Kidney (tissue), 14 donors: ENCODE data around the gene CCDC50. TPM values are rescaled to one million over a fixed set of nuclear protein-coding genes. Genes with fewer than 3 reads are reported as not detected.

ENCODE experiments used
- DNase-seq, 5 donors: peaks; one replicate each; pipeline ENCODE4 v3.0.0-alpha.2; 2013 to 2020
- FAIRE-seq: peaks from 2 replicates; lab custom pipeline; 2012; peaks lifted over from hg19 to GRCh38; lab: Jason Lieb, UNC
- H3K27ac ChIP-seq, 2 donors: one replicate each; pipeline ENCODE4 v1.7.0; 2013; ENCODE audit warnings: low read depth in 2 of 2, low read length in 2 of 2, inconsistent platforms in 1 of 2
- H3K27me3 ChIP-seq: one replicate; pipeline ENCODE4 v1.7.1; 2013; ENCODE audit warnings: low read length, inconsistent platforms; ENCODE audit not compliant: control insufficient read depth, insufficient read depth
- H3K36me3 ChIP-seq, 3 donors: one replicate each; pipeline versions ENCODE4 v1.7.0 to v1.7.1; 2013; ENCODE audit warnings: low read length in 3 of 3, control low read depth in 1 of 3, inconsistent platforms in 1 of 3; ENCODE audit not compliant: insufficient read depth in 3 of 3, control insufficient read depth in 2 of 3
- H3K4me1 ChIP-seq, 3 donors: one replicate each; pipeline versions ENCODE4 v1.7.0 to v1.7.1; 2013; ENCODE audit warnings: low read length in 3 of 3, inconsistent platforms in 1 of 3, low read depth in 1 of 3; ENCODE audit not compliant: control insufficient read depth in 2 of 3, insufficient read depth in 2 of 3
- H3K4me3 ChIP-seq, 3 donors: one replicate each; pipeline versions ENCODE4 v1.7.0 to v1.8.1; 2013; ENCODE audit warnings: low read length in 3 of 3, control low read depth in 1 of 3, inconsistent platforms in 1 of 3
- H3K9ac ChIP-seq, 3 donors: one replicate each; pipeline versions ENCODE4 v1.7.0 to v1.7.1; 2013; ENCODE audit warnings: low read length in 3 of 3, control low read depth in 1 of 3, inconsistent platforms in 1 of 3
- H3K9me3 ChIP-seq, 3 donors: one replicate each; pipeline versions ENCODE4 v1.7.0 to v1.7.1; 2013; ENCODE audit warnings: low read length in 3 of 3, control low read depth in 1 of 3, inconsistent platforms in 1 of 3; ENCODE audit not compliant: control insufficient read depth in 2 of 3, insufficient read depth in 1 of 3
- intact Hi-C: fragments of 100-400 bp; cut with DNase I; formaldehyde crosslinking; loops from one replicate; pipeline ENCODE4 v1.11.1; 2022
- polyA plus RNA-seq: library from polyadenylated mRNA; stranded (reverse); fragments of 350-450 nt; fragmentation: Illumina TruSeq; extraction: RNeasy Lipid Tissue Mini Kit (QIAGEN cat#74804); gene quantifications from one replicate; pipeline ENCODE4 v1.2.3, GENCODE V29; 2014; ENCODE audit warnings: low read depth, low replicate concordance; ENCODE audit not compliant: insufficient read depth
- total RNA-seq: library from RNA; stranded (reverse); fragmentation: NEBNext Ultra II Directional; extraction: Animal tissue kit (Norgen Biotek cat#: 25700); gene quantifications from one replicate; pipeline ENCODE4 v1.2.1, GENCODE V29; 2021
- TF ChIP-seq, protein P1 (sequence below): IDR thresholded peaks from 3 replicates; pipeline ENCODE4 v1.5.1; 2012; ENCODE audit warnings: mild to moderate bottlenecking, moderate library complexity, borderline replicate concordance; ENCODE audit not compliant: insufficient read depth; ENCODE audit errors: extremely low read depth
- donor health status: control.
- donor health status: control.
- donor health status: control.
- donor health status: control.
- donor health status: control.
- donor health status: DM: yes; HTN: yes; CAD: no.
- donor health status: Normal renal cell carcinoma (clear cell type).

CCDC50 gene
- total and polyA plus RNA-seq, 2 donors from 2014 or later: 34.7 to 105 TPM

DNA sequence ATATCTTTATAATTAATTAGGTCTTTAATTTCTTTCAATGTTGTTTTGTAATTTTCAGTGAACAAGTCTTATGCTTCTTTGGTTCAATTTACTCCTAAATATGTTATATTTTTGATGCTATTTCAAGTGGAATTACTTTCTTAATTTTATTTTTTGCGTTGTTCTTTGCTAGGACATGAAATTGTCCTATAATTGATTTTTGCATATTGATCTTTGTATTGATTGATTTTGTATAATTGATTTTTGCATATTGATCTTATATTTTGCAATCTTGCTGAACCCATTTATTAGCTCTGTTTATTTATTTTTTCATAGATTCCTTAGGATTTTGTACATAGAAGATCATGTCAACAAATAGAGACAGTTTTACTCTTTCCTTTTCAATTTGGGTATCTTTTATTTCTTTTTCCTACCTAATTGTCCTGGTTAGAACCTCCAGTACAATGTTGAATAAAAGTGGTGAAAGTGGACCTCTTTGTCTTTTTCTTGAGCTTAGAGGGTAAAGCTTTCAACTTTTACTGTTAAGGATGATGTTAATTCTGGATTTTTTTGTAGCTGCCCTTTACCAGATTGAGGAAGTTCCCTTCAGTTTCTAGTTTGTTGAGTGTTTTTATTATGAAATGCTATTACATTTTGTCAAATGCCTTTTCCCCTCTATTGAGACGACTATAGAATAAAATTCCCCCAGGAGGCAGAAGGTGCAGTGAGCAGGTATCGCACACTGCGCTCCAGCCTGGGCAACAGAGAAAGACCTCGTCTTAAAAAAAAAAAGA is 36.8 kb upstream of the CCDC50 start:
- TF ChIP-seq, protein P1, sequence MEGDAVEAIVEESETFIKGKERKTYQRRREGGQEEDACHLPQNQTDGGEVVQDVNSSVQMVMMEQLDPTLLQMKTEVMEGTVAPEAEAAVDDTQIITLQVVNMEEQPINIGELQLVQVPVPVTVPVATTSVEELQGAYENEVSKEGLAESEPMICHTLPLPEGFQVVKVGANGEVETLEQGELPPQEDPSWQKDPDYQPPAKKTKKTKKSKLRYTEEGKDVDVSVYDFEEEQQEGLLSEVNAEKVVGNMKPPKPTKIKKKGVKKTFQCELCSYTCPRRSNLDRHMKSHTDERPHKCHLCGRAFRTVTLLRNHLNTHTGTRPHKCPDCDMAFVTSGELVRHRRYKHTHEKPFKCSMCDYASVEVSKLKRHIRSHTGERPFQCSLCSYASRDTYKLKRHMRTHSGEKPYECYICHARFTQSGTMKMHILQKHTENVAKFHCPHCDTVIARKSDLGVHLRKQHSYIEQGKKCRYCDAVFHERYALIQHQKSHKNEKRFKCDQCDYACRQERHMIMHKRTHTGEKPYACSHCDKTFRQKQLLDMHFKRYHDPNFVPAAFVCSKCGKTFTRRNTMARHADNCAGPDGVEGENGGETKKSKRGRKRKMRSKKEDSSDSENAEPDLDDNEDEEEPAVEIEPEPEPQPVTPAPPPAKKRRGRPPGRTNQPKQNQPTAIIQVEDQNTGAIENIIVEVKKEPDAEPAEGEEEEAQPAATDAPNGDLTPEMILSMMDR: no peak
- Histone ChIP-seq H3K9ac (no peak overlapping the region), H3K9me3 (no peaks in the 10 kb centered on the region), H3K4me1 (no peaks in the 10 kb centered on the region), H3K36me3 (no peaks in the 10 kb centered on the region), H3K4me3 (no peak overlapping the region), H3K27me3 (no peaks in the 10 kb centered on the region), H3K27ac (no peak overlapping the region)
- FAIRE-seq: peak; percentile 45
- intact Hi-C loops: no loop called here
- DNase-seq: no peak

DNA sequence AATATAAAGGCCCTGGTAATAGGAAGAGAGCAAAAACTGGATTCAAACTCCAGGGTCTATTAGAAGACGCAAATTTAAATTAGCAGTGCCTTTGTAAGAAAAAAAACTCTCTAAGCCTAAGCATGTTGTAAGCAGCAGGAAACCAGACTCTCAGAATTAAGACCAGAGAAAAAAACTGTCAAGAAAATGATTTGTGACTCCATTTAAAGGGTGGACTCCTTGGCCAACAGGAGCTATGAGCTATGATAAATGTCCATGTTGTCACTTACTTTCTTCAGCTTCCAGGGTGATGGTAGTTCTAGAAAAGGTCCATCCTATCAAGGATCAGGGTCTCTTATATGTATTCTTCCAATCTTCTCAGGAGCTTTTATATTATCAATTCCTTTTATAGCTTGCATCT is 34.9 kb upstream of the CCDC50 start:
- H3K9ac ChIP-seq: no peak overlapping the region
- no peak overlapping the region for H3K27ac ChIP-seq
- DNase-seq (no peak), FAIRE-seq (no peak)
- intact Hi-C loops: no loop called here
- TF ChIP-seq, protein P1: no peak
- H3K27me3 ChIP-seq: no peaks in the 10 kb centered on the region
- H3K9me3 ChIP-seq: no peaks in the 10 kb centered on the region
- H3K36me3 ChIP-seq: no peaks in the 10 kb centered on the region
- H3K4me1 ChIP-seq: no peaks in the 10 kb centered on the region
- H3K4me3 ChIP-seq: no peak overlapping the region

DNA sequence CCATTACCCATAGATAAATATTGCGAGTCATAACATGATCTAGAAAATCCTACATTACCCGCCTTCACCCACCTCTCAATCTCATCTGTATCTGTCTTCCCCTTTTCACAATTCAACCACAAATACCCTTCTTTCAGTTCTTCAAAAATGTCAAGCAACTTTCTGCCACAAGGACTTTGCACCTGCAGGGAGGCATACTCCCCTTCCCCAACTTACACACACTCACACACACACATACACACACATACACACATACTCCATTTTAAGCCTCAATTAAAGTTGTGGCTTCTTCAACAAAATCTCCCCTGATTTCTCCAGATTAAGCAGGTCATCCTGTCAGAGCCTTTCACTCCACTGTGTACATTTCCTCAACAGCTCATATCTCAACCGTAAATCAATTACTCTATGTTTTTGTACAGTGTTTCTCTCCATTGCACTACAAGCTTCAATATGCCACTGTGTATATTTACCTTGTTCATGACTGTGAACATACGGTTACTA is 33.1 kb upstream of the CCDC50 start:
- intact Hi-C loops: no loop called here
- TF ChIP-seq, protein P1: no peak
- Histone ChIP-seq H3K27ac (no peak overlapping the region), H3K9me3 (no peaks in the 10 kb centered on the region), H3K27me3 (no peaks in the 10 kb centered on the region), H3K4me3 (no peak overlapping the region), H3K36me3 (no peaks in the 10 kb centered on the region), H3K4me1 (no peaks in the 10 kb centered on the region), H3K9ac (no peak overlapping the region)
- DNase-seq: no peak
- no peak for FAIRE-seq
